Neural cell (in vitro differentiated cells): Measurements from ENCODE around the gene KANSL3. TPM values are rescaled to one million over a fixed set of nuclear protein-coding genes. Genes with fewer than 3 reads are reported as not detected.

ENCODE experiments used
- H2AFZ ChIP-seq: fragments of 200-600, 300-800 bp; sonication (generic), shearing (Covaris generic); 2 replicates; pipeline ENCODE4 v1.6.0; 2014; ENCODE audit warnings: low read depth, mild to moderate bottlenecking, antibody characterized with exemption, low read length, moderate library complexity
- H3F3A ChIP-seq: fragments of 200-600 bp; shearing (Covaris generic); 2 replicates; pipeline ENCODE4 v1.6.1; 2016; ENCODE audit warnings: mild to moderate bottlenecking, moderate library complexity, mixed read lengths, antibody characterized with exemption, low read length; ENCODE audit not compliant: insufficient read depth, poor library complexity, severe bottlenecking
- H3K27ac ChIP-seq: fragments of 200-600, 300-800 bp; sonication (generic), shearing (Covaris generic); 2 replicates; pipeline ENCODE4 v1.5.1; 2014; ENCODE audit warnings: mild to moderate bottlenecking, low read length, moderate library complexity
- H3K27me3 ChIP-seq: fragments of 300-800, 200-600 bp; sonication (generic), shearing (Covaris generic); 2 replicates; pipeline ENCODE4 v1.6.0; 2014; ENCODE audit warnings: mild to moderate bottlenecking, low read depth, low read length, moderate library complexity; ENCODE audit not compliant: insufficient read depth
- H3K36me3 ChIP-seq: fragments of 300-800, 200-600 bp; sonication (generic), shearing (Covaris generic); 2 replicates; pipeline ENCODE4 v1.5.1; 2014; ENCODE audit warnings: mild to moderate bottlenecking, antibody characterized with exemption, low read length, moderate library complexity; ENCODE audit not compliant: insufficient read depth
- H3K4me2 ChIP-seq: fragments of 300-800, 200-600 bp; sonication (generic), shearing (Covaris generic); 2 replicates; pipeline ENCODE4 v1.6.0; 2014; ENCODE audit warnings: mild to moderate bottlenecking, low read length
- H3K4me3 ChIP-seq: fragments of 300-800, 200-600 bp; sonication (generic), shearing (Covaris generic); 2 replicates; pipeline ENCODE4 v1.5.1; 2014; ENCODE audit warnings: mild to moderate bottlenecking, low read length, moderate library complexity
- H3K79me2 ChIP-seq: fragments of 200-600 bp; shearing (Covaris generic); replicated peaks from 2 replicates; pipeline ENCODE4 v1.6.0; 2014; ENCODE audit warnings: mild to moderate bottlenecking, low read length, moderate library complexity; ENCODE audit not compliant: insufficient read depth
- H3K9ac ChIP-seq: fragments of 300-800, 200-600 bp; sonication (generic), shearing (Covaris generic); 2 replicates; pipeline ENCODE4 v1.6.1; 2016; ENCODE audit warnings: mild to moderate bottlenecking, low read length, mixed read lengths
- H3K9me2 ChIP-seq: fragments of 200-600 bp; shearing (Covaris generic); 2 replicates; pipeline ENCODE4 v1.6.1; 2016; ENCODE audit warnings: mild to moderate bottlenecking, low read length, mixed read lengths; ENCODE audit not compliant: insufficient read depth
- H3K9me3 ChIP-seq: fragments of 200-600, 300-800 bp; sonication (generic), shearing (Covaris generic); 2 replicates; pipeline ENCODE4 v1.6.1; 2016; ENCODE audit warnings: mild to moderate bottlenecking, mixed run types, low read length, moderate library complexity, mixed read lengths
- H4K20me1 ChIP-seq: fragments of 200-600 bp; shearing (Covaris generic); 2 replicates; pipeline ENCODE4 v1.6.1; 2016; ENCODE audit warnings: mild to moderate bottlenecking, mixed run types; ENCODE audit not compliant: insufficient read depth
- CTCF ChIP-seq: fragments of 450-650 bp; IDR thresholded peaks from 2 replicates; pipeline ENCODE4 v1.5.1; 2014; ENCODE audit warnings: antibody characterized with exemption, mild to moderate bottlenecking, moderate library complexity; ENCODE audit not compliant: poor library complexity, severe bottlenecking
- EP300 ChIP-seq: fragments of 450-650 bp; conservative IDR thresholded peaks from 2 replicates; pipeline ENCODE4 v1.6.1; 2014; ENCODE audit warnings: antibody characterized with exemption, mild to moderate bottlenecking, moderate library complexity; ENCODE audit not compliant: poor library complexity, severe bottlenecking
- EZH2 ChIP-seq: fragments of 200-600, 300-800 bp; shearing (Covaris generic), sonication (generic); IDR thresholded peaks from 2 replicates; pipeline ENCODE4 v1.6.1; 2014; ENCODE audit warnings: antibody characterized with exemption, low read length, borderline replicate concordance, mild to moderate bottlenecking; ENCODE audit not compliant: insufficient read depth, poor library complexity, severe bottlenecking
- MXI1 ChIP-seq: fragments of 450-650 bp; conservative IDR thresholded peaks from 2 replicates; pipeline ENCODE4 v1.6.1; 2014; ENCODE audit warnings: antibody characterized with exemption, mild to moderate bottlenecking; ENCODE audit not compliant: poor library complexity, severe bottlenecking
- POLR2AphosphoS5 ChIP-seq: IDR thresholded peaks from 2 replicates; pipeline ENCODE4 v1.6.1; 2012
- RAD21 ChIP-seq: fragments of 450-650 bp; conservative IDR thresholded peaks from 2 replicates; pipeline ENCODE4 v1.6.1; 2014; ENCODE audit warnings: antibody characterized with exemption, mild to moderate bottlenecking, moderate library complexity
- REST ChIP-seq: IDR thresholded peaks from 2 replicates; pipeline ENCODE4 v1.6.1; 2012; ENCODE audit warnings: borderline replicate concordance
- SMC3 ChIP-seq: fragments of 450-650 bp; conservative IDR thresholded peaks from 2 replicates; pipeline ENCODE4 v1.6.1; 2014; ENCODE audit warnings: antibody characterized with exemption, mild to moderate bottlenecking, moderate library complexity; ENCODE audit not compliant: poor library complexity
- TAF1 ChIP-seq: IDR thresholded peaks from 2 replicates; pipeline ENCODE4 v1.6.1; 2012; ENCODE audit warnings: low read depth
- polyA plus RNA-seq: library from polyadenylated mRNA; depleted of rRNA; stranded (reverse); fragments of >200 nt; gene quantifications from 2 replicates; pipeline ENCODE4 v1.2.3, GENCODE V29; 2014

Gene KANSL3
- polyA plus RNA-seq, 1 donor from 2014 or later, result 37.7 TPM

GRCh38 chr2:96602330-96602823 is 35.7 kb downstream of the KANSL3 start:
- Histone ChIP-seq H3K9me3 (no peaks in the 10 kb centered on the region), H2AFZ (no peak overlapping the region), H4K20me1 (no peaks in the 10 kb centered on the region), H3F3A (no peaks in the 10 kb centered on the region), H3K27ac (no peak overlapping the region), H3K4me3 (no peak overlapping the region), H3K79me2 (no peaks in the 10 kb centered on the region), H3K9me2 (no peaks in the 10 kb centered on the region), H3K4me2 (no peak overlapping the region), H3K27me3 (no peaks in the 10 kb centered on the region), H3K9ac (no peak overlapping the region), H3K36me3 (peaks cover 25% of the 10 kb centered on the region)
- TF ChIP-seq REST (no peak), TAF1 (no peak)

GRCh38 chr2:96601382-96602292 is 36.5 kb downstream of the KANSL3 start:
- H3K27ac ChIP-seq, result no peak overlapping the region
- H4K20me1 ChIP-seq, result no peaks in the 10 kb centered on the region
- no peaks in the 10 kb centered on the region for H3K9me3 ChIP-seq
- no peaks in the 10 kb centered on the region for H3K9me2 ChIP-seq
- H3K4me3 ChIP-seq, result no peak overlapping the region
- H3K9ac ChIP-seq, result no peak overlapping the region
- TF ChIP-seq EP300, result no peak
- TF ChIP-seq TAF1, result no peak
- TF ChIP-seq RAD21, result no peak
- TF ChIP-seq CTCF, result no peak
- no peak for TF ChIP-seq EZH2
- TF ChIP-seq POLR2AphosphoS5, result no peak
- TF ChIP-seq REST, result no peak
- no peak for TF ChIP-seq SMC3
- TF ChIP-seq MXI1, result no peak
- no peaks in the 10 kb centered on the region for H3K79me2 ChIP-seq
- H3K27me3 ChIP-seq, result no peaks in the 10 kb centered on the region
- no peak overlapping the region for H3K4me2 ChIP-seq
- H3K36me3 ChIP-seq, result peaks cover 25% of the 10 kb centered on the region
- no peaks in the 10 kb centered on the region for H3F3A ChIP-seq
- no peak overlapping the region for H2AFZ ChIP-seq
